ENCODE measurements around the gene RUBCN.

RUBCN gene

DNA sequence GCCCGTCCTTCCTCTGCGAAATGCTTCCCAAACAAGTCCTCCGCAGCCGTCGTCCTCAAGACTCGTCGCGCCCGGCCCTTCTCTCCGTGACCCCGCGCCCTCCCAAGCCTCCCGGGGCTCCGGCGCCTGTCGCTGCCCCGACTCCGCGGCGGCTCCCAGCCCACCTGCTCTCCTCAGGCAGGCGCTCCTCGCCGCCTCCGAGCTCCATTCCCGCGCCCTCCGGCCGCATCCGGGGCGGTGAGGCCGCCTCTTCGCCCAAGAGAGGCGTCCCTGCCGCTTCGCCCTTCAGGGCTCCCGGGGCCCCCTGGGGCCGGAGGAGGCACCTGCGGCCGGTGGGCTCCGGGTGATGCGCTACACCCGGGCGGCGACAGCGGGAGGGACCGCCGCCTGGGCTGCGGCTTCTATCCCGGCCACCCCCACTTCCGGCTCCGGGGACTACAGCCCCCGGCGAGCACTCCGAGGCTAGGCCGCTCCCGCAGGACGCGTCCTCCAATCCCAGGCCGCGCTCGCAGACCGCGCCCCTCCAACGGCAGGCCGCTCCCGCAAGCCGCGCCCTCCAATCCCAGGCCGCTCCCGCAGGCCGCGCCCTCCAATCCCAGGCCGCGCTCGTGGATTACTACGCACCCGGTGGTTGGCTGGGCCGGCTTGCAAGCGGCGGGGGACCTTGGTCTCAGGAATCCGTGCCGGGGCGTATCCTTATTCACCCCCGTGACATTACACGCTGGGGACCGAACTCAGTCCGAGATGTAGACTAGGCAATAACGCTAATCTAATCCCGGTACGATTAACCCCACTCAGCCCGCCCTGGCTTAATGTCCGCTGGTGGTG is at the start of gene RUBCN:
RUBCN (minus strand) TSS at position 414 of the 828 bp plus-strand sequence; CDS start at position 229, 185 bp downstream.
- peak; percentile 99 for DNase-seq

GRCh38 chr3:197784019-197784585 is 47.4 kb upstream of the RUBCN start:
- no peak for DNase-seq

GRCh38 chr3:197782230-197782629 is 45.5 kb upstream of the RUBCN start:
- DNase-seq = no peak

DNA sequence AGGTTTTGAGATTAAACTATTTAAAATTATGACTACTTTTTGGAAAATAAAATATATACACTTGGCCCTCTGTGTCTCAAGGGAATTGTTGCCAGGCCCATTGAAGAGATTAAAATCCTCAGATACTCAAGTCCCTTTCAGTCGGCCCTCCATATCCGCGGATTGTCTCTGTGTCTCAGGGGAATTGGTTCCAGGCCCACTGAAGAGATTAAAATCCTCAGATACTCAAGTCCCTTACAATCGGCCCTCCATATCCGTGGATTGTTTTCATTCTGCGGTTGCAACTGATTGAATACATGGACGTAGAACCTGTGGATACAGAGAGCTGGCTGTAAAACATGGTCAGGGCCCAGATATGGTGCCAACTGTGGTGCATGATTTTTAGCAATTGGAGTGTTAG is 38.6 kb upstream of the RUBCN start:
- DNase-seq = no peak

GRCh38 chr3:197761784-197762183 is 25.1 kb upstream of the RUBCN start:
- DNase-seq = no peak

DNA sequence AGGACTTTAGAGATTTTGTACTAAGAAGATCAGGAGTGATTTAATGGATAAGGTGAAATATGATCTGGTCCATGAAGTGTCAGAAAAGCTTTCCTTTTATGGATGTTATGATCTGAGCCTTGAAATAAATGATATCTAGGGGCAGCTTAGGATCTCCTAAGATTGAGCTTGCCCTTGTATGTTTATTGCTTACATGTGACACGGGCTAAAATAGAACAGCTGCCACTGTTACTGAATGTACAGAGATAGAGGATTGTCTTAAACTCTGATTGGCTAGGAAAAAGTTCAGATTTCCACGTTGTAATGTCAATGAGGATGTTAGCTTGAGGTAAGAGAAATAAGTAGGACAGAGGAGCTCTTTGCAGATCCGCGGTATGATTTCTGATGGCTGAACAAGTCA is 21.8 kb upstream of the RUBCN start:
- DNase-seq = no peak

GRCh38 chr3:197756704-197757103 is 20.0 kb upstream of the RUBCN start:
- no peak for DNase-seq

- no peak for DNase-seq
Measured at GRCh38 chr3:197753263-197753662, 16.6 kb upstream of the RUBCN start.

- no peak for DNase-seq
Measured at GRCh38 chr3:197752107-197752506, 15.4 kb upstream of the RUBCN start.

GRCh38 chr3:197750858-197751737 is 14.4 kb upstream of the RUBCN start:
- peak; percentile 75 for DNase-seq

DNA sequence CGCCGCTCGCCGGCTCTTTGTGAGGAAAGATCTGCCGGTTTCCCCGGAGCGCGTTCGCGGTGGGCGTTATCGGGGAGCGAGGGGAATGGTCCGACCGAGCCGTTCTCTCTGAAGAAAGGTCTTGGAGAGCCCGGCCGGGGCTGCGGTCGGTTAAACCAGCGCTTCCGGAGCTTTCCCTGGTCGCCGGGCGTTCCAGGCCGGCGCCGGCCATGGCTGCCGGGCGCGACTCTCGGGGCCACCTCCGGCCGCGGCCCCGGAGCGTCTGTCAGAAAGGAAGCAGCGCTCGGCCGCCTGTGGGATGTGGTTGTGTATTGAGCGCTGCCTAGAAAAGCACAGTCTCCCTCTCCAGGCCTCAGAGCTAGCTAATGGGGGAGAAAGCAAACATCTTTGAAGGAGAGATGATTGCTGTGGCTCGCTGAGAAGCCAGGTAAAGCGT is 13.7 kb upstream of the RUBCN start:
- DNase-seq = peak; percentile 75

DNA sequence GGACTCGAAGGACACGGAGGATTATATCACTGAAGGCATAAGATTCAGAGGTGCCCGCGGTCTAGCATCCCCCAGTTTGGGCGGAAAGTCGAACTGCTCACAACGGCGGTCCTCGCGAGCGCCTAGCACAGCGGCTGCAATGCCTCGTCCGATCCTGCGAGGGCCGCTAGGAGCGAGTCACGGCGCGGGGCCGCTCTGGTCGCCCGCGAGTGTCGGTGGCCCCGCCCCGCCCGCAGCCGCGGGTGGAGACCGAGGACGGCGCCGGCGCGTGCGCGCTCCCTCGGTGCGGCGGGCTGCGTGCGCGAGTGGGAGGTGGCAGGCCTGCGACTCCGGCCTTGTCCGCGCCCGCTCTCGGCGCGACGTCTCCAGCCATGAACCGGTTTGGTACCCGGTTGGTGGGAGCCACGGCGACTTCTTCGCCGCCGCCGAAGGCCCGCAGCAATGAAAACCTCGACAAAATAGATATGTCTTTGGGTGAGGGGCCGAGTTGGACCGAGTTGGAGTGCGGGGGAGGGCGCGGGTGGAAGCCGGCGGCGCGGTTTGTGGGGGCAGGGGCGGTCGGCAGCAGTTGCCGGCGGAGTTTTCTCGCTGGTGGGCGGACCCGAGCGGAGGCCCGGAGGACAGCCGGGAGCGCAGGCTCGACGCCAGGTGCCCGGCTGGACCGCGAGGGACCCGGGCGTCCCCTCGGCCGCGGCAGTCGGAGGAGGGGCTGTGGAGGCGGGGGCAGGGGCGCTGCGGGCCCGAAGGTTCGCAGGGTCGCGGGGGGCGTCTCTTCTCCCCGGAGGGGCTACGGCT is 13.1 kb upstream of the RUBCN start, which contains the start of gene FYTTD1:
FYTTD1 (plus strand) TSS at position 283 of the 795 bp plus-strand sequence; CDS start at position 372, 89 bp downstream.
- DNase-seq = peak; percentile 91

GRCh38 chr3:197749315-197749600 is 12.6 kb upstream of the RUBCN start:
- peak; percentile 91 for DNase-seq

DNA sequence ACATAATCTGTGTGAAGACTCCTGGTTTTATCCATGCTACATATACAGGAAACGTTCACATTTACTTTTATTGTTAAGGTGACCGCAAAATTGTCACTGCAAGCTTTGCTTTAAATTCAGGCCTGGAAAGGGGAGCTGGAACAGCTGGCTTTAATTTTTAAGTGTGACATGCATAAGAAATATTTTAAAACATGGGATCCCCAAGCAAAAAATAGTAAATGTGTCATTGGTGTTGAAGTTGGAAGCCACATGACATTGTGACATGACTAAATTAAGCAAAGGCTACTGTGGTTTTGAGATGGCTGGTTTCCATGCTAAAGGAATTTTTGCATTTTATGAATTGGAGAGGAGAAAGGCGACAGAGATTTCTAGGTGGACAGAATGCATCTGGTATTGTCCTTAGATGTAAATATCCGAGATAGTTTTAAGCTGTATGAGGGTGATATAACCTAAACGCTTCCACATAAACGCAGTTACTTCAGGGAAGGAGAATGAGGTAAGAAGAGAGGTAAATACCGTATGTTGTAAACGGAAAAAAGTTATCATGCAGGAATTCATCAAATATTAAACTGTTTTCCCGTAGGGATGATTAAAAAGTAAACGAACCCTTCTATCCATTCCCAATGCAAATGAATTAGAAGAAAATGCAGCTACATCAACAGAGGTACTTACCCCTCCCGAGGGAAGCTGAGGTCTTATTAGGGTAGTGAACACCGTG is 12.1 kb upstream of the RUBCN start:
- no peak for DNase-seq

GRCh38 chr3:197746801-197747237 is 10.1 kb upstream of the RUBCN start:
- no peak for DNase-seq

DNA sequence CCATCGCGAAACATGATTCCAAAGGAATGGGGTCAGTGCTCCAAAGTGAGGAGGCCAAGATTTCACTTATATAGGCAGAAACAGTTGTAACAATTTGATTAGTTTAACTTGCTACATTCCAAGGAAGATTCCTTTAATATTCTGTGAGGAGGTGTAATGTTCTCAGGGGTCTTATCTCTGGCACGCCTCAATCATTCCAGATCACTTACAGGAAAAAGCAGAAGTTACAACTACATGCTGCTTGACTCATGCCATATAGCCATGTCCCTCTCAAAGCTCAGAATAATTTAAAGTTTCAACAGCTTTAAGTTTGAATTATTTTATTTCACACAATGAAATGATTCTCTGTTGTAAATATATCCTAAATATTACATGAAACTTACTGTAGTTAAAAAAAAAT is 9.5 kb upstream of the RUBCN start:
- no peak for DNase-seq

- DNase-seq = no peak
Measured at GRCh38 chr3:197742787-197743186, 6.1 kb upstream of the RUBCN start.

DNA sequence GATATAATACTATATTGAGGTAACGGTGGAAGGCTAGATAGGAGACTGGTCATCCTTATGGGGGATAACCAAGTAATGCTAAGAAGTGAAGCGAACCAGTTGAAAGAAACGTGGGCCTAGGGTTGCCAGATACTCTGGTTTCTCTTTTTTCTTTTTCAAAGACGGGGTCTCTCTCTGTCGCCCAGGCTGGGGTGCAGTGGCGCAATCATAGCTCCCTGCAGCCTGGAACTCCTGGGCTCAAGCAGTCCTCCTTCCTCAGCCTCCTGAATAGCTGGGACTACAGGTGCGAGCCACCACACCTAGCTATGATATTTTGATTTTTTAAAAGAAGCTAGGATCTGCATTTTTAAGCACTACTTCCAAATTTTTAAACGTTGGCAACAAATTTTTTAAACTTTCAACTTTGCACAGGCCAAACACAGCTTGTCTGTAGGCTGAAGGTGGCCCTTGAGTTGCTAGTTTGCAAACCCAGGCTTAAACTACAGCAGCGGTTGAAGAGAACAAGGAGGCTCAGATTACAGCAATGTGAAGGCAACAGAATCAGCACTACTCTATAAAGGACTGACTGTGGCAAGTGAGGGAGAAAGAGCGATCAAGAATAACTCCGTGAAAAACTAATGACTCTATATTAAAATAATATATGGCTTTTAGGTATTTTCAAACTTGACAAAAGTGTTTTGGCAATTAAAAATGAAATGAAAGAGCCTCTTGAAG is 1.2 kb upstream of the RUBCN start:
- no peak for DNase-seq

GRCh38 chr3:197737319-197737649 is 580 bp upstream of the RUBCN start:
- no peak for DNase-seq

- DNase-seq = no peak
Measured at GRCh38 chr3:197736010-197736490, 654 bp downstream of the RUBCN start.

DNA sequence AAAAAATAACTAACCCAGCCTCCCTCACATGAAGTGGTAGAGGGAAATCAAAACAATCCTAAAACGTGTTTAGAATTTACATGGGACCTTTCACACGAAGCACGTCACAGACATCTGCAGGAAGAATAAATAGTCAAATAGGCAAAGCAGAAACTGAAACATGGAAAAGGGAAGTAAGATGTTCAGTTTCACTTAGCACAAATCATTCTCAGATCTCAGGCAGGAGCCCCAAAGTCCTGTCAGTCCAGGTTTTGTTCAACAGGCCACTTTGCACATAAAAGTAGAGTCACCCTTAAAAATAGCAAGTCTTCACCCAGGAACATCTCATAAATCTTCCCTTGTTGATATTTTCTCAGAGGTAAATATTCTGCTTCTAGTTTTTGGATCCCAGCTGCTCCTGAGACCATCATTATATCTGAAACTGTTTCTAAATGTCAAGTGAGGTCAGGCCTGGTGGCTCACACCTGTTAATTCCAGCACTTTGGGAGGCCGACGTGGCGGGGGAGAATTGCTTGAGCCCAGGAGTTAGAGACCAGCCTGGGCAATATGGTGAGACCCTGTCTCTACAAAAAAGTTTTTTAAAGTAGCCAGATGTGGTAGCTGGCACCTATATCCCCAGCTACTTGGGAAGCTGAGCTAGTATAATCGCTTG is 1.9 kb downstream of the RUBCN start:
- DNase-seq = no peak

Measured in DMS79 treated with DMSO at 0.1 percent for 48 hours (cell line).